GM21528 (cell line): Measurements from ENCODE around the gene SRPK2.
"Not testable (repeated sequence)": the region's sequence is repeated elsewhere in the genome, so short reads cannot be mapped to it uniquely, and the experiment has no call there.

ENCODE experiments used
- ATAC-seq: cut with Tn5 transposase; IDR thresholded peaks from one replicate; pipeline ENCODE4 v1.9.1; 2021; ENCODE audit warnings: mild to moderate bottlenecking, moderate library complexity; ENCODE audit not compliant: unreplicated experiment, low FRiP score

The SRPK2 gene

GRCh38 chr7:105232829-105233291, 155.9 kb downstream of the SRPK2 start:
- not testable (repeated sequence) for ATAC-seq

GRCh38 chr7:105230486-105230885, 158.2 kb downstream of the SRPK2 start:
- ATAC-seq: no peak

GRCh38 chr7:105229641-105230040, 159.1 kb downstream of the SRPK2 start:
- ATAC-seq: no peak

GRCh38 chr7:105228555-105228954, 160.2 kb downstream of the SRPK2 start:
- no peak for ATAC-seq

GRCh38 chr7:105227391-105227790, 161.3 kb downstream of the SRPK2 start:
- ATAC-seq: no peak

- ATAC-seq: peak; percentile 76
Measured at GRCh38 chr7:105224884-105225651, 163.7 kb downstream of the SRPK2 start.

- no peak for ATAC-seq
Measured at GRCh38 chr7:105222953-105223352, 165.8 kb downstream of the SRPK2 start.

- no peak for ATAC-seq
Measured at GRCh38 chr7:105219771-105220160, 169.0 kb downstream of the SRPK2 start.

GRCh38 chr7:105218939-105219770, 169.6 kb downstream of the SRPK2 start:
- ATAC-seq: no peak

GRCh38 chr7:105218215-105218614, 170.5 kb downstream of the SRPK2 start:
- no peak for ATAC-seq

- ATAC-seq: no peak
Measured at GRCh38 chr7:105216786-105217185, 171.9 kb downstream of the SRPK2 start.

- ATAC-seq: no peak
Measured at GRCh38 chr7:105215821-105216220, 172.9 kb downstream of the SRPK2 start.

GRCh38 chr7:105215182-105215581, 173.5 kb downstream of the SRPK2 start:
- no peak for ATAC-seq

GRCh38 chr7:105213611-105214010, 175.1 kb downstream of the SRPK2 start:
- ATAC-seq: no peak

- no peak for ATAC-seq
Measured at GRCh38 chr7:105212212-105212611, 176.5 kb downstream of the SRPK2 start.

- peak; percentile 85 for ATAC-seq
Measured at GRCh38 chr7:105210721-105211205, 178.0 kb downstream of the SRPK2 start.

GRCh38 chr7:105209870-105210269, 178.9 kb downstream of the SRPK2 start:
- ATAC-seq: no peak

- ATAC-seq: no peak
Measured at GRCh38 chr7:105209433-105209832, 179.3 kb downstream of the SRPK2 start.

- no peak for ATAC-seq
Measured at GRCh38 chr7:105206985-105207384, 181.7 kb downstream of the SRPK2 start.

- no peak for ATAC-seq
Measured at GRCh38 chr7:105205592-105206237, 183.0 kb downstream of the SRPK2 start.

GRCh38 chr7:105204953-105205352, 183.8 kb downstream of the SRPK2 start:
- ATAC-seq: no peak
